GM18907 (cell line): ENCODE measurements around the gene IL25.

ENCODE experiments used
- ATAC-seq: cut with Tn5 transposase; IDR thresholded peaks from one replicate; pipeline ENCODE4 v1.9.1; 2021; ENCODE audit warnings: mild to moderate bottlenecking, moderate library complexity; ENCODE audit not compliant: unreplicated experiment

Gene IL25

GRCh38 chr14:23352506-23353432 is 19.8 kb upstream of the IL25 start, which contains the start of gene SLC22A17:
SLC22A17 (minus strand) TSS chr14:23352887.
- ATAC-seq: no peak

- no peak for ATAC-seq
Measured at GRCh38 chr14:23353433-23353780, 19.2 kb upstream of the IL25 start.

- no peak for ATAC-seq
Measured at GRCh38 chr14:23354990-23355389, 17.6 kb upstream of the IL25 start.

- ATAC-seq: no peak
Measured at GRCh38 chr14:23355871-23356435, 16.7 kb upstream of the IL25 start.

- no peak for ATAC-seq
Measured at GRCh38 chr14:23356662-23357061, 15.9 kb upstream of the IL25 start.

GRCh38 chr14:23357261-23357660 is 15.3 kb upstream of the IL25 start:
- ATAC-seq: no peak

GRCh38 chr14:23358042-23358441 is 14.6 kb upstream of the IL25 start:
- no peak for ATAC-seq

- ATAC-seq: no peak
Measured at GRCh38 chr14:23358553-23359166, 13.9 kb upstream of the IL25 start.

- no peak for ATAC-seq
Measured at GRCh38 chr14:23359167-23359626, 13.4 kb upstream of the IL25 start.

- ATAC-seq: no peak
Measured at GRCh38 chr14:23359722-23360447, 12.7 kb upstream of the IL25 start.

- no peak for ATAC-seq
Measured at GRCh38 chr14:23360496-23360895, 12.1 kb upstream of the IL25 start.

- ATAC-seq: no peak
Measured at GRCh38 chr14:23361320-23361719, 11.3 kb upstream of the IL25 start.

- ATAC-seq: no peak
Measured at GRCh38 chr14:23361763-23362162, 10.8 kb upstream of the IL25 start.

GRCh38 chr14:23362200-23362599 is 10.4 kb upstream of the IL25 start:
- ATAC-seq: no peak

GRCh38 chr14:23364164-23365035 is 8.2 kb upstream of the IL25 start:
- ATAC-seq: no peak

- ATAC-seq: no peak
Measured at GRCh38 chr14:23365036-23365731, 7.4 kb upstream of the IL25 start, which contains the start of gene EFS. EFS (minus strand) TSS chr14:23365172; CDS start chr14:23365025, 147 bp downstream.

GRCh38 chr14:23365732-23366425 is 6.7 kb upstream of the IL25 start:
- ATAC-seq: no peak

GRCh38 chr14:23366426-23366921 is 6.1 kb upstream of the IL25 start:
- no peak for ATAC-seq

- no peak for ATAC-seq
Measured at GRCh38 chr14:23370221-23370620, 2.4 kb upstream of the IL25 start.
